ENCODE data around the gene HECTD2. TPM values are rescaled to one million over a fixed set of nuclear protein-coding genes. Genes with fewer than 3 reads are reported as not detected.

Gene HECTD2
- total and polyA plus RNA-seq, 9 of the 15 experiments (the other 6 are each of a cell fraction or from before 2014, with no cell fraction given): 1.3 to 5.9 (median 3.9) TPM

- TF ChIP-seq ELK3 (CRISPR knock-in tag; IDR thresholded peaks at IDR 0.05): no peak
- TF ChIP-seq NR2C1 (IDR thresholded peaks at IDR 0.05): no peak
- no peak for TF ChIP-seq NR2C1 (tag; IDR thresholded peaks at IDR 0.05)
- no peak for TF ChIP-seq ZNF586 (CRISPR knock-in tag; conservative IDR thresholded peaks at IDR 0.05)
- no peak for TF ChIP-seq NONO (IDR thresholded peaks at IDR 0.05; ENCODE audit: low read depth in 2 of 2, low read length in 1 of 2)
- no peak for TF ChIP-seq ETV6 (IDR thresholded peaks at IDR 0.05; ENCODE audit: borderline replicate concordance in 1 of 2, low read depth in 2 of 2, low read length in 1 of 2)
- no peak for TF ChIP-seq ETV6 (CRISPR knock-in tag; IDR thresholded peaks at IDR 0.05; ENCODE audit: borderline replicate concordance)
- TF ChIP-seq ZNF655 (CRISPR knock-in tag; IDR thresholded peaks at IDR 0.05): no peak
- no peak for TF ChIP-seq ZNF592 (IDR thresholded peaks at IDR 0.05)
- TF ChIP-seq NBN (IDR thresholded peaks at IDR 0.05; ENCODE audit: low read depth): no peak; the same call in 1 of the 2 replicates
- TF ChIP-seq CREB1 (IDR thresholded peaks at IDR 0.05): no peak
- no peak for TF ChIP-seq CREB1 (CRISPR knock-in tag; IDR thresholded peaks at IDR 0.05)
- no peak for TF ChIP-seq BRCA1 (IDR thresholded peaks at IDR 0.05)
- no peak for TF ChIP-seq BRCA1 (CRISPR knock-in tag; IDR thresholded peaks at IDR 0.05)
- no peak for TF ChIP-seq IRF9 (tag; IDR thresholded peaks at IDR 0.05)
- no peak for TF ChIP-seq FOXK2 (conservative IDR thresholded peaks at IDR 0.05 in 1 of 2, IDR thresholded peaks at IDR 0.05 in 1 of 2; ENCODE audit: low read depth in 2 of 2)
- no peak for TF ChIP-seq RBM22 (IDR thresholded peaks at IDR 0.05; ENCODE audit: low read depth, low read length, poor library complexity, severe bottlenecking)
- no peak; the same call in 1 of the 2 replicates for TF ChIP-seq ZNF175 (CRISPR knock-in tag; IDR thresholded peaks at IDR 0.05; ENCODE audit: low read depth)
- TF ChIP-seq MECOM (CRISPR knock-in tag; IDR thresholded peaks at IDR 0.05): no peak
- no peak for TF ChIP-seq NR3C1 (CRISPR knock-in tag; IDR thresholded peaks at IDR 0.05)
- TF ChIP-seq NR2C2 (CRISPR knock-in tag; IDR thresholded peaks at IDR 0.05): no peak; the same call in 1 of the 2 replicates
- TF ChIP-seq NR2C2 (tag; IDR thresholded peaks at IDR 0.05): no peak
Measured at GRCh38 chr10:91409069-91409868, 875 bp upstream of the HECTD2 start (continued).

All from K562 (cell line).